Endothelial cell of umbilical vein (primary cell): Measurements from ENCODE around the gene MLC1. TPM values are rescaled to one million over a fixed set of nuclear protein-coding genes. Genes with fewer than 3 reads are reported as not detected.

Experiments used
- BruUV-seq: library from RNA; stranded (reverse); fragments of 400-500 nt; replicated peaks from 2 replicates; lab custom pipeline; 2021; lab: Mats Ljungman, UMichigan
- CTCF ChIA-PET: fragments of 300-600, 350-600 bp; sonication (Branson Sonifier 250); formaldehyde crosslinking; loops from one replicate; lab custom pipeline; 2021; ENCODE audit warnings: antibody characterized with exemption, inconsistent platforms; lab: Charles Lee
- POLR2A ChIA-PET: fragments of 300-600, 350-600 bp; sonication (Branson Sonifier 250); formaldehyde crosslinking; loops from one replicate; lab custom pipeline; 2021; ENCODE audit warnings: antibody characterized with exemption, inconsistent platforms; lab: Charles Lee
- DNase-seq: peaks from one replicate; pipeline ENCODE4 v3.0.0-alpha.2; 2011; ENCODE audit warnings: low read depth, low spot score
- FAIRE-seq: peaks from 2 replicates; lab custom pipeline; 2011; peaks lifted over from hg19 to GRCh38; lab: Jason Lieb, UNC
- H2AFZ ChIP-seq: 2 replicates; pipeline ENCODE4 v1.6.0; 2012; ENCODE audit warnings: low read depth, low read length, control low read depth, inconsistent platforms
- H3K27ac ChIP-seq: 2 replicates; pipeline ENCODE4 v1.5.1; 2011; ENCODE audit warnings: low read depth, mild to moderate bottlenecking, control low read depth, low read length, moderate library complexity; ENCODE audit not compliant: insufficient read depth
- H3K27me3 ChIP-seq, 2 experiments: 2 replicates each; pipeline versions ENCODE4 v1.6.0 to v1.6.1; 2011; ENCODE audit warnings: low read length in 2 of 2, mixed read lengths in 1 of 2; ENCODE audit not compliant: control insufficient read depth in 2 of 2, insufficient read depth in 2 of 2
- H3K36me3 ChIP-seq, 2 experiments: 2 replicates in 1 of 2; 3 replicates in 1 of 2; pipeline ENCODE4 v1.5.1; 2011; ENCODE audit warnings: low read length in 2 of 2, mild to moderate bottlenecking in 1 of 2, moderate library complexity in 1 of 2; ENCODE audit not compliant: control insufficient read depth in 2 of 2, insufficient read depth in 2 of 2; ENCODE audit errors: extremely low read depth in 1 of 2
- H3K4me1 ChIP-seq: 3 replicates; pipeline ENCODE4 v1.5.1; 2011; ENCODE audit warnings: mild to moderate bottlenecking, low read length; ENCODE audit not compliant: control insufficient read depth, insufficient read depth; ENCODE audit errors: extremely low read depth
- H3K4me2 ChIP-seq: 2 replicates; pipeline ENCODE4 v1.6.1; 2011; ENCODE audit warnings: low read length, control low read depth, mixed read lengths; ENCODE audit not compliant: insufficient read depth
- H3K4me3 ChIP-seq, 3 experiments: fragments of 200-600 bp in 1 of 3; sonication (generic), shearing (Covaris generic) in 1 of 3; replicated peaks in 1 of 3; 2 replicates each; pipeline ENCODE4 v1.5.1; 2011 to 2016; ENCODE audit warnings: control low read depth in 3 of 3, low read length in 3 of 3, mild to moderate bottlenecking in 2 of 3, inconsistent platforms in 1 of 3, low read depth in 1 of 3, moderate library complexity in 1 of 3; ENCODE audit not compliant: insufficient read depth in 1 of 3
- H3K79me2 ChIP-seq: 2 replicates; pipeline ENCODE4 v1.6.0; 2012; ENCODE audit warnings: low read length, inconsistent platforms; ENCODE audit not compliant: control insufficient read depth, insufficient read depth
- H3K9ac ChIP-seq: replicated peaks from 2 replicates; pipeline ENCODE3; 2011; ENCODE audit warnings: low read length, control low read depth; ENCODE audit not compliant: insufficient read depth; ENCODE audit errors: extremely low read depth
- H3K9me1 ChIP-seq: replicated peaks from 3 replicates; pipeline ENCODE4 v1.6.0; 2011; ENCODE audit warnings: mild to moderate bottlenecking, low read length; ENCODE audit not compliant: control insufficient read depth, insufficient read depth; ENCODE audit errors: extremely low read depth
- H3K9me3 ChIP-seq: replicated peaks from 2 replicates; pipeline ENCODE4 v1.5.1; 2012; ENCODE audit warnings: low read length, inconsistent platforms; ENCODE audit not compliant: control insufficient read depth, insufficient read depth
- H4K20me1 ChIP-seq: replicated peaks from 2 replicates; pipeline ENCODE3; 2011; ENCODE audit warnings: mild to moderate bottlenecking, low read length; ENCODE audit not compliant: control insufficient read depth, insufficient read depth; ENCODE audit errors: extremely low read depth
- CTCF ChIP-seq, 2 donors: IDR thresholded peaks; 1 replicate in 1 of 2; 2 replicates in 1 of 2; pipeline ENCODE4 v1.5.1; 2011; ENCODE audit warnings: low read length in 2 of 2, mild to moderate bottlenecking in 2 of 2, moderate library complexity in 2 of 2, control low read depth in 1 of 2, inconsistent platforms in 1 of 2, low read depth in 1 of 2; ENCODE audit not compliant: insufficient read depth in 1 of 2; ENCODE audit errors: extremely low read depth in 1 of 2
- EZH2 ChIP-seq: IDR thresholded peaks from 2 replicates; pipeline ENCODE4 v1.6.1; 2012; ENCODE audit warnings: borderline replicate concordance, low read depth, mild to moderate bottlenecking, moderate library complexity, low read length, inconsistent platforms; ENCODE audit not compliant: severe bottlenecking
- FOS ChIP-seq: IDR thresholded peaks from 2 replicates; pipeline ENCODE4 v1.6.1; 2011; ENCODE audit warnings: mild to moderate bottlenecking, low read length, moderate library complexity, borderline replicate concordance; ENCODE audit not compliant: insufficient read depth
- GATA2 ChIP-seq: IDR thresholded peaks from 2 replicates; pipeline ENCODE4 v1.7.0; 2011; ENCODE audit warnings: low read depth, mild to moderate bottlenecking, moderate library complexity, mixed read lengths, low read length; ENCODE audit not compliant: insufficient read length, insufficient read depth
- JUN ChIP-seq: IDR thresholded peaks from 2 replicates; pipeline ENCODE4 v1.6.1; 2011; ENCODE audit warnings: borderline replicate concordance, low read depth; ENCODE audit not compliant: insufficient read length, insufficient read depth
- MAX ChIP-seq: IDR thresholded peaks from 2 replicates; pipeline ENCODE4 v1.6.1; 2011; ENCODE audit not compliant: insufficient read depth, insufficient read length
- MYC ChIP-seq: IDR thresholded peaks from one replicate; pipeline ENCODE4 v1.6.1; 2011; ENCODE audit warnings: mild to moderate bottlenecking, low read depth, low read length
- POLR2A ChIP-seq: IDR thresholded peaks from 2 replicates; pipeline ENCODE4 v1.6.1; 2012; ENCODE audit warnings: low read depth, mild to moderate bottlenecking, control low read depth, low read length
- POLR2AphosphoS5 ChIP-seq: IDR thresholded peaks from 2 replicates; pipeline ENCODE4 v1.6.1; 2012; ENCODE audit warnings: low read depth, mild to moderate bottlenecking, control low read depth, low read length, moderate library complexity; ENCODE audit not compliant: insufficient read depth
- dilution Hi-C: fragments of 300-500 bp; cut with MboI; formaldehyde crosslinking; loops from one replicate; pipeline ENCODE4 v1.15.0; 2019; ENCODE audit warnings: low sequenced_read_pairs; ENCODE audit not compliant: extremely low pct_ligation_motif_present
- intact Hi-C: fragments of 100-400 bp; cut with micrococcal nuclease; formaldehyde crosslinking; loops from one replicate; pipeline ENCODE4 v1.10.0; 2022
- polyA plus RNA-seq, 4 experiments: library from polyadenylated mRNA; depleted of rRNA in 3 of 4; stranded (reverse) in 3 of 4; unstranded in 1 of 4; fragments of >200 nt; gene quantifications; 2 replicates each; pipeline versions ENCODE4 v1.2.1 to v1.2.3, GENCODE V29; 2011 to 2012; ENCODE audit warnings: missing spikeins in 1 of 4
- total RNA-seq: library from RNA; stranded (reverse); gene quantifications from 2 replicates; pipeline ENCODE4 v1.2.3, GENCODE V29; 2021

Gene MLC1
- total and polyA plus RNA-seq, 2 donors (not counting 3 experiments of a cell fraction or from before 2014, with no cell fraction given) = not detected

GRCh38 chr22:50064453-50064852 is 20.8 kb downstream of the MLC1 start:
- Histone ChIP-seq H3K27me3 (peaks cover 7 to 10% of the 10 kb centered on the region in 2 experiments), H3K9ac (no peak overlapping the region), H3K4me2 (no peak overlapping the region), H3K27ac (no peak overlapping the region), H3K79me2 (no peaks in the 10 kb centered on the region), H3K36me3 (no peaks in the 10 kb centered on the region), H3K9me3 (no peaks in the 10 kb centered on the region), H2AFZ (no peak overlapping the region), H3K9me1 (no peaks in the 10 kb centered on the region), H4K20me1 (no peaks in the 10 kb centered on the region), H3K4me3 (no peak overlapping the region), H3K4me1 (no peaks in the 10 kb centered on the region)
- no peak for FAIRE-seq
- ChIA-PET POLR2A (no interaction called here), CTCF (interaction anchor here (1.6 to 2.1 kb wide), 3 partner anchors 11 to 71 kb away, joined by 3 to 8 read pairs (median 4); no protein-coding TSS in a partner anchor)
- intact Hi-C loops (no loop called here), dilution Hi-C loops (no loop called here)
- no peak for DNase-seq
- TF ChIP-seq GATA2 = no peak
- TF ChIP-seq MYC = no peak
- TF ChIP-seq CTCF (IDR thresholded peaks at IDR 0.05; ENCODE audit: extremely low read depth in 1 of 2, insufficient read depth in 1 of 2, low read depth in 1 of 2, low read length in 2 of 2) = no peak
- no peak for TF ChIP-seq EZH2
- no peak for TF ChIP-seq FOS
- no peak for TF ChIP-seq JUN
- no peak for TF ChIP-seq MAX
- no peak for TF ChIP-seq POLR2A
- TF ChIP-seq POLR2AphosphoS5 = no peak
- BruUV-seq = no TSS peak
